ENCODE measurements around the gene THY1.
"Not testable (repeated sequence)": the region's sequence is repeated elsewhere in the genome, so short reads cannot be mapped to it uniquely, and the experiment has no call there.

The THY1 gene

DNA sequence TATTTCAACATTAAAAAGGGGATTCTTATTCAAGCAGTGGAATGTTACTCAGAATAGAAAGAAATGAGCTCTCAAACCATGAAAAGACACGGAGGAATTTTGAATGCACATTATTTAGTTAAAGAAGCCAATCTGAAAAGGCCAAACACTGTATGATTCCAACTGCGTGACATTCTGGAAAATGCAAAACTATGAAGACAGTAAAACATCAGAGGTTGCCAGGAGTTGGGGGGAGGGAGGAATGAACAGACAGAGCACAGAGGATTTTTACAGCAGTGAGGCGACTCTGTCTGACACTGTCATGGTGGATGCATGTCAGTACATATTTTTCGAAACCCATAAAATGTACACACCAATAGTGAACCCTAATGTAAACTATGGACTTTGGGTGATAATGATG, 22.9 kb upstream of the THY1 start:
- H3K9me3 ChIP-seq (ENCODE audit: control insufficient read depth in 2 of 2, low read length in 2 of 2) = no peaks in the 10 kb centered on the region
- H3K4me1 ChIP-seq (ENCODE audit: control insufficient read depth in 2 of 2, insufficient read depth in 2 of 2, low read length in 2 of 2) = no peaks in the 10 kb centered on the region
- H3K9ac ChIP-seq (ENCODE audit: low read depth in 1 of 2, low read length in 2 of 2) = no peak overlapping the region
- H3K27ac ChIP-seq (ENCODE audit: low read depth in 2 of 2, low read length in 2 of 2) = peak overlapping the region in 1 of 2 donors; percentile 49
- no peak overlapping the region for H3K4me3 ChIP-seq (ENCODE audit: low read length in 2 of 2)
- no peaks in the 10 kb centered on the region for H3K36me3 ChIP-seq (ENCODE audit: control insufficient read depth in 2 of 2, insufficient read depth in 2 of 2, low read length in 2 of 2)
- no peaks in the 10 kb centered on the region for H3K27me3 ChIP-seq (ENCODE audit: control insufficient read depth in 2 of 2, insufficient read depth in 2 of 2, low read length in 2 of 2)

GRCh38 chr11:119445379-119445778, 22.4 kb upstream of the THY1 start:
- H3K9ac ChIP-seq (ENCODE audit: low read depth in 1 of 2, low read length in 2 of 2) = no peak overlapping the region
- H3K27ac ChIP-seq (ENCODE audit: low read depth in 2 of 2, low read length in 2 of 2) = peak overlapping the region in 1 of 2 donors; percentile 49
- no peaks in the 10 kb centered on the region for H3K27me3 ChIP-seq (ENCODE audit: control insufficient read depth in 2 of 2, insufficient read depth in 2 of 2, low read length in 2 of 2)
- H3K4me3 ChIP-seq (ENCODE audit: low read length in 2 of 2) = no peak overlapping the region
- no peaks in the 10 kb centered on the region for H3K36me3 ChIP-seq (ENCODE audit: control insufficient read depth in 2 of 2, insufficient read depth in 2 of 2, low read length in 2 of 2)
- H3K4me1 ChIP-seq (ENCODE audit: control insufficient read depth in 2 of 2, insufficient read depth in 2 of 2, low read length in 2 of 2) = no peaks in the 10 kb centered on the region
- H3K9me3 ChIP-seq (ENCODE audit: control insufficient read depth in 2 of 2, low read length in 2 of 2) = no peaks in the 10 kb centered on the region

GRCh38 chr11:119441898-119442243, 18.9 kb upstream of the THY1 start:
- Histone ChIP-seq H3K9ac (ENCODE audit: low read depth in 1 of 2, low read length in 2 of 2) (no peak overlapping the region), H3K4me3 (ENCODE audit: low read length in 2 of 2) (no peak overlapping the region), H3K36me3 (ENCODE audit: control insufficient read depth in 2 of 2, insufficient read depth in 2 of 2, low read length in 2 of 2) (no peaks in the 10 kb centered on the region), H3K9me3 (ENCODE audit: control insufficient read depth in 2 of 2, low read length in 2 of 2) (no peaks in the 10 kb centered on the region), H3K27me3 (ENCODE audit: control insufficient read depth in 2 of 2, insufficient read depth in 2 of 2, low read length in 2 of 2) (no peaks in the 10 kb centered on the region), H3K4me1 (ENCODE audit: control insufficient read depth in 2 of 2, insufficient read depth in 2 of 2, low read length in 2 of 2) (no peaks in the 10 kb centered on the region), H3K27ac (ENCODE audit: low read depth in 2 of 2, low read length in 2 of 2) (no peak overlapping the region)

DNA sequence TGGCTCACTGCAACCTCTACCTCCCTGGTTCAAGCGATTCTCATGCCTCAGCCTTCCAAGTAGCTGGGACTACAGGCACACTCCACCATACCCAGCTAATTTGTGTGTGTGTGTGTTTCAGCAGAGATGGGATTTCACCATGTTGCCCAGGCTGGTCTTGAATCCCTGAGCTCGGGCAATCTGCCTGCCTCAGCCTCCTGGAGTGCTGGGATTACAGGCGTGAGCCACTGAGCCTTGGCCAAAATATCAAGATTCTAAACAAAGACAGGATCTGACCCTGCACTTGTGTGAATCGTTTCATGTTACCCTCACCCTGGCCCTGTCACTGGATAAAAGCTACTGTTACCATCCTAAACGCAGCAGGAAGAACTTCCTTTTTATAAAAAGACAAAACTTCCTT, 15.6 kb upstream of the THY1 start:
- Histone ChIP-seq H3K36me3 (ENCODE audit: control insufficient read depth in 2 of 2, insufficient read depth in 2 of 2, low read length in 2 of 2) (no peaks in the 10 kb centered on the region), H3K9ac (ENCODE audit: low read depth in 1 of 2, low read length in 2 of 2) (no peak overlapping the region), H3K27ac (ENCODE audit: low read depth in 2 of 2, low read length in 2 of 2) (no peak overlapping the region), H3K9me3 (ENCODE audit: control insufficient read depth in 2 of 2, low read length in 2 of 2) (no peaks in the 10 kb centered on the region), H3K4me3 (ENCODE audit: low read length in 2 of 2) (no peak overlapping the region), H3K27me3 (ENCODE audit: control insufficient read depth in 2 of 2, insufficient read depth in 2 of 2, low read length in 2 of 2) (no peaks in the 10 kb centered on the region), H3K4me1 (ENCODE audit: control insufficient read depth in 2 of 2, insufficient read depth in 2 of 2, low read length in 2 of 2) (no peaks in the 10 kb centered on the region)

DNA sequence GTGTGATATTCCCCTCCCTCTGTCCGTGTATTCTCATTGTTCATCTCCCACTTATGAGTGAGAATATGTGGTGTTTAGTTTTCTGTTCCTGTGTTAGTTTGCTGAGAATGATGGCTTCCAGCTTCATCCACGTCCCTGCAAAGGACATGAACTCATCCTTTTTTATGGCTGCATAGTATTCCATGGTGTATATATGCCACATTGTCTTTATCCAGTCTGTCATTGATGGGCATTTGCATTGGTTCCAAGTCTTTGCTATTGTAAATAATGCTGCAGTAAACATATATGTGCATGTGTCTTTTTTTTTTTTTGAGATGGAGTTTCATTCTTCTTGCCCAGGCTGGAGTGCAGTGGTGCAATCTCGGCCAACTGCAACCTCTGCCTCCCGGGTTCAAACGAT, 14.5 kb upstream of the THY1 start:
- not testable (repeated sequence) for H3K36me3 ChIP-seq (ENCODE audit: control insufficient read depth in 2 of 2, insufficient read depth in 2 of 2, low read length in 2 of 2); H3K9ac ChIP-seq (ENCODE audit: low read depth in 1 of 2, low read length in 2 of 2); H3K4me1 ChIP-seq (ENCODE audit: control insufficient read depth in 2 of 2, insufficient read depth in 2 of 2, low read length in 2 of 2); H3K4me3 ChIP-seq (ENCODE audit: low read length in 2 of 2); H3K27me3 ChIP-seq (ENCODE audit: control insufficient read depth in 2 of 2, insufficient read depth in 2 of 2, low read length in 2 of 2); H3K9me3 ChIP-seq (ENCODE audit: control insufficient read depth in 2 of 2, low read length in 2 of 2); H3K27ac ChIP-seq (ENCODE audit: low read depth in 2 of 2, low read length in 2 of 2)

- no peak overlapping the region for H3K4me3 ChIP-seq (ENCODE audit: low read length in 2 of 2)
- H3K4me1 ChIP-seq (ENCODE audit: control insufficient read depth in 2 of 2, insufficient read depth in 2 of 2, low read length in 2 of 2) = peaks cover 0 to 4% of the 10 kb centered on the region in 2 donors
- peaks cover 0 to 2% of the 10 kb centered on the region in 2 donors for H3K27me3 ChIP-seq (ENCODE audit: control insufficient read depth in 2 of 2, insufficient read depth in 2 of 2, low read length in 2 of 2)
- no peak overlapping the region for H3K9ac ChIP-seq (ENCODE audit: low read depth in 1 of 2, low read length in 2 of 2)
- no peak overlapping the region for H3K27ac ChIP-seq (ENCODE audit: low read depth in 2 of 2, low read length in 2 of 2)
- no peaks in the 10 kb centered on the region for H3K36me3 ChIP-seq (ENCODE audit: control insufficient read depth in 2 of 2, insufficient read depth in 2 of 2, low read length in 2 of 2)
- no peaks in the 10 kb centered on the region for H3K9me3 ChIP-seq (ENCODE audit: control insufficient read depth in 2 of 2, low read length in 2 of 2)
Observed at GRCh38 chr11:119436711-119437110, 13.7 kb upstream of the THY1 start.

GRCh38 chr11:119436093-119436492, 13.1 kb upstream of the THY1 start:
- no peaks in the 10 kb centered on the region for H3K36me3 ChIP-seq (ENCODE audit: control insufficient read depth in 2 of 2, insufficient read depth in 2 of 2, low read length in 2 of 2)
- no peaks in the 10 kb centered on the region for H3K9me3 ChIP-seq (ENCODE audit: control insufficient read depth in 2 of 2, low read length in 2 of 2)
- H3K4me3 ChIP-seq (ENCODE audit: low read length in 2 of 2) = no peak overlapping the region

DNA sequence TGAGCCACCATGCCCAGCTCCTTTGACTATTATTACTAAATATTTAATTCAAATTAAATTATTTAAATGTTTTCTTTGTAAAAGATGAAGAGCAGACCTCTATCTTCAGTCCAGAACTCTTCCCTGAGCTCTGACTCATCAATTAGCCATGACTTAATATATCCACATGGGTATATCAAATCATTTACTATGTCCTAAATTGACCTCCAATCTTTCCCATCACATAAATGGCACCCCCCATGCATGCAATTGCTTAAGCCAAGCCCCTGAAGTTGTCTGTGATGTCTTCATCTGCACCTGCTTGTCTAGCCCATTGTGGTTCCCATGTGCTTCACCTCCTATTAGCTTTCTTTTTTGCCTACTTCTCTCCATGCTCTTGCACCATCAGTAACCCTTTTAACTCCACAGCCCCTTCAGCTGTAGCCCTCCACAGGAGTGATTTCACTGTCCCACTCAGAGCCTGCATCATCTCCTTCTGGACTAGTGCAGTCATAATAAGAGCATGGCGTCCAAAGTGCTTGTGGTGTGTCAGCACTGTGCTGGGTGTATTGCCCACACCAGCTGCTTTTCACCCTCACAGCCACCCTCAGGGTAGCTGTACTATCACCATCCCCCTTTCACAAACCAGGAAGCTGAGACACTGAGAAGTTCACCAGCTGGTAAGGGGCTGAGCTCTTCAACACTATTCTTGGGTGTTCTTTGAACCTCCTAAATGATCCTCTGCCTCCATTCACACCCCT, 11.8 kb upstream of the THY1 start:
- no peak overlapping the region for H3K27ac ChIP-seq (ENCODE audit: low read depth in 2 of 2, low read length in 2 of 2)
- H3K27me3 ChIP-seq (ENCODE audit: control insufficient read depth in 2 of 2, insufficient read depth in 2 of 2, low read length in 2 of 2) = peaks cover 0 to 2% of the 10 kb centered on the region in 2 donors
- no peak overlapping the region for H3K4me3 ChIP-seq (ENCODE audit: low read length in 2 of 2)
- H3K9me3 ChIP-seq (ENCODE audit: control insufficient read depth in 2 of 2, low read length in 2 of 2) = no peaks in the 10 kb centered on the region
- peaks cover 0 to 4% of the 10 kb centered on the region in 2 donors for H3K4me1 ChIP-seq (ENCODE audit: control insufficient read depth in 2 of 2, insufficient read depth in 2 of 2, low read length in 2 of 2)
- no peaks in the 10 kb centered on the region for H3K36me3 ChIP-seq (ENCODE audit: control insufficient read depth in 2 of 2, insufficient read depth in 2 of 2, low read length in 2 of 2)
- H3K9ac ChIP-seq (ENCODE audit: low read depth in 1 of 2, low read length in 2 of 2) = no peak overlapping the region

More at GRCh38 chr11:119436093-119436492, 13.1 kb upstream of the THY1 start:
- Histone ChIP-seq H3K27ac (ENCODE audit: low read depth in 2 of 2, low read length in 2 of 2) (no peak overlapping the region), H3K4me1 (ENCODE audit: control insufficient read depth in 2 of 2, insufficient read depth in 2 of 2, low read length in 2 of 2) (peaks cover 0 to 4% of the 10 kb centered on the region in 2 donors), H3K9ac (ENCODE audit: low read depth in 1 of 2, low read length in 2 of 2) (no peak overlapping the region), H3K27me3 (ENCODE audit: control insufficient read depth in 2 of 2, insufficient read depth in 2 of 2, low read length in 2 of 2) (peaks cover 0 to 2% of the 10 kb centered on the region in 2 donors)

- H3K9ac ChIP-seq (ENCODE audit: low read depth in 1 of 2, low read length in 2 of 2) = no peak overlapping the region
- no peak overlapping the region for H3K4me3 ChIP-seq (ENCODE audit: low read length in 2 of 2)
- H3K27me3 ChIP-seq (ENCODE audit: control insufficient read depth in 2 of 2, insufficient read depth in 2 of 2, low read length in 2 of 2) = peaks cover 0 to 2% of the 10 kb centered on the region in 2 donors
- H3K4me1 ChIP-seq (ENCODE audit: control insufficient read depth in 2 of 2, insufficient read depth in 2 of 2, low read length in 2 of 2) = peaks cover 0 to 4% of the 10 kb centered on the region in 2 donors
- no peak overlapping the region for H3K27ac ChIP-seq (ENCODE audit: low read depth in 2 of 2, low read length in 2 of 2)
- no peaks in the 10 kb centered on the region for H3K36me3 ChIP-seq (ENCODE audit: control insufficient read depth in 2 of 2, insufficient read depth in 2 of 2, low read length in 2 of 2)
- no peaks in the 10 kb centered on the region for H3K9me3 ChIP-seq (ENCODE audit: control insufficient read depth in 2 of 2, low read length in 2 of 2)
Observed at GRCh38 chr11:119433358-119433725, 10.4 kb upstream of the THY1 start.

DNA sequence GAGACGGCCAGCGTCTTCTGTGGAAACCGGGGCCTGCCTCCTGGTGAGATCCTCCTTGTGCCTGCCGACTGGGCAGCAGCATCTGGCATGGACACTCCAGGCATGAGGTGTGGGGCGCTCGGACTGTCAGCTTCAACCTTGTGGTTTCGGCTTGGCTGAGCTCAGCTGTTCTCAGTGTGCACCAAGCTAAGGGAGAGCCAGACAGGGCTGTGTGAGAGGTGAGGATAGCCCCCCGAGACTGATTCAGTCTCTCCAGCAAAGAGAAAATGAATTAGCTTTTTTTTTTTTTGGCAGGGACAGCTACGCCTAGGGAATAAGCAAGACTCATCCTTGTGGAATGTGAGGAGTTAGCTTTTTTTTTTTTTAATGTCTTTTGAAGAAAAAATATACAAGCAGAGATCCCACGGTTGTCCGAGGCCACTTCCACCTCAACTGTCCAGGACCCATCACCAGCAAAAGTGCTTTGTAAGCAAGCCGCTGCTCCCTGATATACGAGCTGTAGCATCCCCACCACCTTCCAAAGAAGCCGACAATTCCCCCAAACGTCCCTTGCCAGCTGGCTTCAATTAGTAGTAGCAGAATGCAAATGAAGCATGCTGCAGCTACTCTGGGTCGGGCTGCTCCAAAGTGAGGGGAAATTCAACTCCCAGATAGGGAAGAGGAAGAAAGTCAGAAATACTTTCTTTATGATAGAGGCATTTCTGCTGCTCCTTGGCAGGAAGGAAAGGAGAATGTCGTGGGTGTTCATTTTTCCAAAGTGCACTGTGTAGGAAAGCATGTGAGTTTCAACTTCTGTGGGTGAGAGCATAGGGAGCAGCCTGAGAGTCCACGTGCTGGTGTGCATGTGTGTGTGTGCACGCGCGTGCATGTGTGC, 9.7 kb upstream of the THY1 start:
- H3K36me3 ChIP-seq (ENCODE audit: control insufficient read depth in 2 of 2, insufficient read depth in 2 of 2, low read length in 2 of 2) = no peaks in the 10 kb centered on the region
- no peak overlapping the region for H3K9ac ChIP-seq (ENCODE audit: low read depth in 1 of 2, low read length in 2 of 2)
- H3K9me3 ChIP-seq (ENCODE audit: control insufficient read depth in 2 of 2, low read length in 2 of 2) = no peaks in the 10 kb centered on the region
- H3K27me3 ChIP-seq (ENCODE audit: control insufficient read depth in 2 of 2, insufficient read depth in 2 of 2, low read length in 2 of 2) = peaks cover 0 to 2% of the 10 kb centered on the region in 2 donors
- peak overlapping the region in 1 of 2 donors; percentile 35 for H3K27ac ChIP-seq (ENCODE audit: low read depth in 2 of 2, low read length in 2 of 2)
- H3K4me1 ChIP-seq (ENCODE audit: control insufficient read depth in 2 of 2, insufficient read depth in 2 of 2, low read length in 2 of 2) = peaks cover 0 to 4% of the 10 kb centered on the region in 2 donors
- H3K4me3 ChIP-seq (ENCODE audit: low read length in 2 of 2) = no peak overlapping the region

Data from mucosa of rectum (tissue), 2 donors.